HG03442 (cell line): Measurements from ENCODE around the gene AHCYL2.
"Not testable (repeated sequence)": the region's sequence is repeated elsewhere in the genome, so short reads cannot be mapped to it uniquely, and the experiment has no call there.

Source experiments
- ATAC-seq: cut with Tn5 transposase; IDR thresholded peaks from one replicate; pipeline ENCODE4 v1.9.1; 2021; ENCODE audit warnings: mild to moderate bottlenecking, moderate library complexity; ENCODE audit not compliant: unreplicated experiment

The AHCYL2 gene

DNA sequence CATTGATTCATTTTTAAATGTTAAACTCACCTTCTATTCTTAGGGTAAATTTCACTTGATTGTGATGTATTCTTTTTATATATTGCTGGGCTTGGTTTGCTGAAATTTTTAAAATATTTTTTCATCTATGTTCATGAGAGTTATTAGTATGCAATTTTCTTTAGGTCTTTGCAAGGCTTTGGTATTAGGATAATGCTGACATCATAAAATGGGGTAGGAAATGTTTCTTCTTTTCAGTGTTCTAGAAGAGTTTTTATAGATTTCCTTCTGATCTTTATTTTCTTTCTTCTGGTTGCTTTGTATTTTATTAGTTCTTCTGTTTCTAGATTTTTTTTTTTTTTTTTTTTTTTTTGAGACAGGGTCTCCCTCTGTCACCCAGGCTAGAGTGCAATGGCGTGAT, 56.3 kb downstream of the AHCYL2 start:
- ATAC-seq = no peak

GRCh38 chr7:129282865-129283264, 58.0 kb downstream of the AHCYL2 start:
- no peak for ATAC-seq

DNA sequence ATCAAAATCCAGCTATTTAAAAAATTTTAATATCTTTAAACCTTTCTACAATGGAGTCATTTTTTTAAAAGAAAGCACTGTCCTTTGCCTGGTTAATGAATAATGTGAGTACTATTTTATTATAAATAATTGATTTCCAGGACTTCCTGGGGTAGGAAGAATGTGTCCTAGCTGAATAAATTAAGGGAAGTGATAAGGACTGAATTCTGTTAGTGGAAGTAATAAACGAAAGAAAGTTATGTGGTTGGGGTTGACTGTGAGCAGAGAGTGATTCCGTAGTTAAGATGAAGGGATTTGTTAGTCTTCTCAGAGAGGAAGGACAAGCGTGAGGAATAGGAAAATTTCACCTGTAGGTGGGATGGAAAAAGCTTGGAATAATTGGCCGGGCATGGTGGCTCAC, 59.1 kb downstream of the AHCYL2 start:
- ATAC-seq = no peak

DNA sequence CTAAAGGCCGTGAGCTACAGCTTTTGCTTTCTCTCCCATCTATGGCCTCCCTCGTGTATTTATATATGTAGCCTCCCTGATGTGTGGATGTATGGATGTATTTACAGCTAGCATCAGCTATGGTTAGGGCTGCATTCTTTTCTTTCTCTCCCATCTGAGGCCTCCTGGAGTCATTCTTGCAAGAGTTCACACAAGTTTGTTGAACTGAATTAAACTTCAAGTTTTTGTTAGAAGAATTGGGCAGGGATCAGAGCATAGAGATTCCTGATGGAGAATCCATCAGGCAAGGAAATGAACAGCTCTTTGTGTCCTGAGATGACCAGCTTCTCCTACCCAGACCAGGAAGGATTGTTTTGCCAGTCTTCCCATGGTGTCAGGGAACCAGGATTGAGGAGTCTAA, 60.3 kb downstream of the AHCYL2 start:
- no peak for ATAC-seq

DNA sequence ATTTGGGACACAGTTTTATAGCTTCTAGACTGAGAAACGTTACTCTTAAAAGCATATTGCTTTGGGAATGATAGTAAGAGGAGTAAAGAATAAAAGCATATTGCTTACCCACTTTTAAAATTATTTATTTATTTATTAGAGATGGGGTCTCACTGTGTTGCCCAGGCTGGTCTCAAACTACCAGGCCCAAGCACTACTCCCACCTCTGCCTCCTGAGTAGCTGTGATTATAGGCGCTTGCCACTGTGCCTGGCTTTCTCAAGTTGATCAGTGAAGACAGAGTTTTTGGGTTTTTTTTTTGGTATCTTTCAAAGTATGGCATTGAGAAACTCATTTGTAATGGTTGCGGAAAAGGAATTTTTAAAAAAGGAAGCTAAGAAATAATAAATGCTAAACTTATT, 68.0 kb downstream of the AHCYL2 start:
- ATAC-seq = no peak

DNA sequence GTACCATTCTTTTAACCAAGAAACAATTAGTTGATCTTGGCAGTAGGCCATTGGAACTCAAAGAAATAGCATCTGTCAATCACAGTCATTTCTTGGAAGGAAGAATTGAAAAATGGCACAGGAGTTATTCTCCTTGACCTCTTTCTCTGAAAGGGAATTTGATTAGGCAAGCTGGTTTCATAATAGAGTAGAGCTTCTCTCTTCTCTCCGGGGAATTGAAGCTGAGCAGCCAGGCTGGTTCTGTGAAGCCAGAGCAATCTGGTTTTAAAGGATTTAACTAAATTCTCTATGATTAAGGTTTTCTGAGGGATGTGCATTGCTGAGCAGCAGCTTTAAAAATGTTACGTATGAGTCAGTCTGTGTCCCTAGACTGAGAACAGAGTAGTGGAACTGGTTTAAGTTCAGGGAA, 70.2 kb downstream of the AHCYL2 start:
- ATAC-seq = no peak

GRCh38 chr7:129298268-129298893, 73.6 kb downstream of the AHCYL2 start:
- ATAC-seq = no peak

DNA sequence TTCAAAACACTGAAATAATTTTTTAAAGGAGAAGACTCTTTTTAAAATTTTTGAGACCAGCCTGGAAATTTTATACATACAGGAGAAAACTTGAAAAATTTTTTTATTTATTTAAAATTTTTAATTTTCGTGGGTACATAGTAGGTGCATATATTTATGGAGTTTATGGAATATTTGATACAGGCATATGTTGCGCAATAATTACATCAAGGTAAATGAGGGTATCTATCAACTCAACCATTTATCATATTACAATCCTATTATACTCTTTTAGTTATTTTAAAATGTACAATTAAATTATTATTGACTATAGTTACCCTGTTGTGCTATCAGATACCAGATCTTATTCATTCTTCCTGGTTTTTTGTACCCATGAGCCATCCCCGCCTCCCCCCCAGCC, 75.1 kb downstream of the AHCYL2 start:
- ATAC-seq = no peak

- not testable (repeated sequence) for ATAC-seq
Observed at GRCh38 chr7:129300299-129300698, 75.5 kb downstream of the AHCYL2 start.

DNA sequence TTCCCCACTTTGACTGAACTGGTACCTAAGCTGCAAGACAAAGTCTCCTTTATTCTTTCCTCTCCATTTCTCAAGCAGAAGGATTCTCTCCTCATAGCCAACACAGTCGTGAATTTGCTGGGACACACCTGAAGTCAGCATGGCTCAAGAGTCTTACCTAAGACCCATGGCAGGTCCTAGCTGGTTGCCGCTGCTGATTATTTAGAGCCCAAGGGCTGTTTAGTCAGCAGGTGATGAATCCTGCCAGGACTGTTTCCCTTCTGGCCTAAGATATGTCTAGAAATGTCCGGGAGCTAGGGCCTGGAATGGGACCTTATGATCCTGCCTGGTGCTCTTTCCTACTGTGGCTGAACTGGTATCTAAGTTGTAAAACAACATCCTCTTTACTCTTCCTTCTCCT, 82.8 kb downstream of the AHCYL2 start:
- ATAC-seq = no peak

GRCh38 chr7:129308047-129308446, 83.2 kb downstream of the AHCYL2 start:
- ATAC-seq = no peak

GRCh38 chr7:129311429-129311828, 86.6 kb downstream of the AHCYL2 start:
- no peak for ATAC-seq

DNA sequence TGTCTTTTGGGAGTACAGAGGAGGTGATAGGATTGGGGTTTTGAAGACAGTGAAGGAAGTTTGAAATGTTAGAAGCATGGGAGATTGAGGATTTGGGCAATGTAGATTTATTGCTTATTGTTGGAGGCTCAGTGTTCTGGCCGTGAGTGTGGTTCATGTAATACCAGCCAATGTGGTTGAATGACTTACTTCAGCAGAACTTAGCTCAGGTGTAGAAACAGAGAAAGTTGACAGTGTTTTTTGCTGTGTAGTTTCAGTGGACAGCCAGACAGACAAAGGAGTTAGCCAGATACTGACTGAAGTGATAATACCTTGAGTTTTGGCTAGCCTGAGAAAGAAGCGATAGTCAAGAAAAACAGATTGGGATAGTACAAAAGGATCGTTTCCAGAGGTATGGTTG, 88.5 kb downstream of the AHCYL2 start:
- ATAC-seq = no peak

DNA sequence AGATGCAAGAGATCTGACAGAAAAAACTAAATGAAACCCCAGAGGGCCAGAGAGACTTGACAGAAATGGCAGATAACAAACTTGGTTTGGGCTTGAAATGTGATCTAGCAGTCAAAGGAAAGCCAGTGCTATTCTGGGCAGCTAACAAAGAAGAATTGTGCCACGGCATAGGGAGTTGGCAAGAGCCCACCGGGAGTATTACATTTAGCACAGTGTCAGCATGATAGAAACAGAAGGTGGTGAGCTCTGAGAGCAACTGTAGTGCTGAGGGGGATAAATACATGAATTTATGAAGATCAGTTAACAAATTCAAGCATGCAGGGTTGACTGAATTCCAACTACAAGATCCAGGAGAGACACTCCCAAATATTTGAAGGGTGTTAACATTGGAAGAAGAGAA, 91.1 kb downstream of the AHCYL2 start:
- ATAC-seq = no peak

- ATAC-seq = no peak
Observed at GRCh38 chr7:129317450-129317849, 92.6 kb downstream of the AHCYL2 start.

DNA sequence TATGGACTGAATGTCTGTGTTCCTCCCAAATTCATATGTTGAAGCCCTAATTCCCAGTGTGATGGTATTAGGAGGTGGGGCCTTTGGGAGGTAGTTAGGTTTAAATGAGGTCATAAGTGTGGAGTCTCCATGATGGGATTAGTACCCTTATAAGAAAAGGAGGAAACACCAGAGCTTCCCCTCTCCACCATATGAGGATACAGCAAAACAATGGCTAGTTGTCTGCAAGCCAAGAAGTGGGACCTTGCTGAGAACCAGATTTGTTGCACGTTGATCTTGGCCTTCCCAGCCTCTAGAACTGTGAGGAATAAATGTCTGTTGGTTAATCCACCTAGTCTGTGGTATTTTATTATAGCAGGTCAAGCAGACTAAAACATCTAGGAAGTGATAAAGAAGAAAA, 102.2 kb downstream of the AHCYL2 start:
- ATAC-seq = no peak

DNA sequence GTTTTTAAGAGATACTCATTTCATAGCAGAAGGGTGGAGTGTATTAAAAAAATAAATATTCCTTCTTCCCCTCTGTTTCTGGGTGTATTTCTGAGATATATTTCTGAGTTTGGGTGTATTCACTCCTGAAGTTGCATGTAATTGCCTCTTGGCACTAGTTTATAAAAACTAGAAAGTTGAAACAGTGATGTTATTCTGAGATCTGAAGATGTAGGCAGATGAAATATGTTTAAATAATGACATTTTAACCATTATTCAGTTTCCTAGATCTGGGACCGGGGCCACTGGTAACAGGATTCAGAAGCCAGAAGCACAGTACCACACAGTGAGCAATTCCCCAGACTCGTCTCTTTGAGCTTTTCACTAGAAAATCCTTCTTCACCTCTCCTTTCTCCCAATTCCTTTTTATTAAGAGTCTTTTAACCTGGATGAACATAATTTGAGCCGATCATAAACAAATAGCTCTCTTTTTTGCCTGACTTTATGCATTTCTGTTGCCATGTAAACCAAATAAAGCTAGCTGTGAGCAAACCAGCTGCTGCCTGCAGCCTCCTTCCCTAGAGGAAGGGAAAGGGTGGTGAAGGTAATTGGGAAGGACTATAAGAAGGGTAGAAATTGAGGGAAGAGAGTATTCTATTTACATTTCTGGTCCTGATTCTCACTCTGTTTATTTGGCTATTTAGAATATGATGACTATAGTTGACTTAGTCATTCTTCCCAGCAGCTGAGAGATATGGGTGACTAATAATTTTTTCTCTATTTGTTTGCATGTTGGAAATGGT, 107.6 kb downstream of the AHCYL2 start:
- no peak for ATAC-seq

DNA sequence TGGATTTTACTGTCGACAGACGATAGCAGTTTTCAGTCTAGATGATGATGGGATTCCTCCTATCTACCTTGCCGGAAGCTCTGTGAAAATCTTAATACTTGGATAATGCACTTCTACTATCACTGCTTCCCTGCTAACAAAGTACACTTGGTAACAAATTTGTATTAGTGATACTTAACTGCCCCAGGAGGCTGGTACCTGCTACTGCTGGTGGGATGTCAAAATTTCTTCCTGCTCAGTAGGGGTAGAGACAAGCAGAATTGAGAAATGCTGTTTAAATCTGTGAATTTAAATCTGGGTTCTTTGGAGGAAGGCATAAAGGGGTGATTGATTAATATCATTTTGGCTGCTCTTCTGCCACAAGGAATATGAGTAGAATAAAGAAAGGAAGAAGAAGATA, 109.6 kb downstream of the AHCYL2 start:
- no peak for ATAC-seq

GRCh38 chr7:129338450-129338849, 113.6 kb downstream of the AHCYL2 start:
- ATAC-seq = no peak

DNA sequence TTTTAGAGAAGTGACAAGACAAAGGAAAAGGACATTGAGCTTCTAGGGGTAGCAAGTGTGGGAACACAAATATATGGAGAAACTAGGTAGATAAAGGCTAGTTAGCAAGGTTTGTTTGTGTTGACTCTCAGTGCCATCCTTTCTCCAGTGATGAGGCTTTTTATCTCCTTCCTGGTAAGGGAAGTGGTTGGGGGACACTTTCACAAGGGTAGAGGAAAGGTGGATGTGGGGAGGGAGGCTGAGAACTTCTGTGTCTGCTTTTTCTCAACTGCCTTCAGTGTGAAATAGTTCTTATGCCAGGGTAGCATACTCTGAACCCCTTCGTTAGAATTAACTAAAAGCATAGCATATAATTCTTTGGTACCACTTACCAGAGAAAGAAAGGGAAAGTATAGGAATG, 116.4 kb downstream of the AHCYL2 start:
- ATAC-seq = no peak

DNA sequence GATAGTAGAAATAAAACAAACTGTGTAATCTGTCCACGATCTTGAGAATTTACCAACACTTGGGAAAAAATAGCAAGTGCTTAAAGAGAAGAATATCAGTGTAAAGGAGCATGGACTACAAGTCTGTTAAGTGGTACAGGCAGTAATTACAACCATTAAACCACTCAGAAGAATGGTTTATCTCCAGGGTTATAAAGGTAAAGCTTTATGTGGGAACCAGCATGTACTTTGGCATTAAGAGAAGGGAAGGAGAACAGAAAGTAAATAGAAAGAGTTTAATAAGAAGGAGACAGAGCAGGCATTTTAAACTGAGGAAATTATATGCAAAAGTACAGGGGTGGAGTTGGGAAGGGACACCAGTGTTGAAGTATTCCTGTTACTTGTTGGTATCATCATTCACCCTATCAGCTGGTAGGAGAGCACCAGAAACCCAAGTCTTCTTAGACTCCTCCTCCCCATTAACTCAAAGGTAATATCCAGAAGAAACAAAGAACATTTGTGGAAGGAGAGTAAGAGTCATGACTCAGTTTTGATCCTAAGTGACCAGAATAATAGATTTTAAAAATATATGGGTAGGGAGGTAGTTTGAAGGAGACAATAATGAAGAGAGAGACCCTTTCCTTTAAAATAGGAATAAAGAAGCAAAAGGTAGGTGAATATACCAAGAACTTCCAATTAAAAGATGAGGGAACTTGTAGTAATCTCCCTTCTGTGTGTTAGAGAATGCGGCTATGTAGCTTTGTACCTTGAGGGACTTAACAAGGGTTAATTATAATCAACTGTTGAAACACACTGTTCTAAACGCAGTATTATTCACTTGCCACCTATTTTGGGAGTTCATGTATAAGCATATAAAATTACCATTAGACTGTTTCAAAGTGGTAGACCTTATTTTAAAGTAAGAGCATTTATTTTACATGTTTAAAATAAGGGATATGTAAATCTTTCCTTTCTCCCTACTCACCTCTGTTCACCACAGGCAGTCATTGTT, 117.3 kb downstream of the AHCYL2 start:
- ATAC-seq = no peak
